DND-41 (cell line): Measurements from ENCODE around the gene TCF7L1.

Experiments used
- ATAC-seq: fragments of 200-7000 bp; cut with Tn5 transposase; 3 replicates; pipeline ENCODE4 v1.9.1; 2021; ENCODE audit warnings: low read depth; ENCODE audit not compliant: insufficient read depth
- DNase-seq: peaks from one replicate; pipeline ENCODE4 v3.0.0-alpha.2; 2020
- H2AFZ ChIP-seq: 2 replicates; pipeline ENCODE4 v1.6.0; 2012; ENCODE audit warnings: low read depth, low read length
- H3K27ac ChIP-seq: 2 replicates; pipeline ENCODE4 v1.5.1; 2012; ENCODE audit warnings: low read length, inconsistent platforms
- H3K27me3 ChIP-seq: fragments of 200-600 bp; sonication (generic); 2 replicates; pipeline ENCODE4 v1.6.0; 2012; ENCODE audit warnings: low read length, mild to moderate bottlenecking, inconsistent platforms; ENCODE audit not compliant: insufficient read depth, poor library complexity
- H3K36me3 ChIP-seq: 2 replicates; pipeline ENCODE4 v1.5.1; 2012; ENCODE audit warnings: low read length, inconsistent platforms; ENCODE audit not compliant: insufficient read depth
- H3K4me1 ChIP-seq: 2 replicates; pipeline ENCODE4 v1.5.1; 2012; ENCODE audit warnings: mild to moderate bottlenecking, low read length; ENCODE audit not compliant: insufficient read depth
- H3K4me2 ChIP-seq: 2 replicates; pipeline ENCODE4 v1.6.0; 2012; ENCODE audit warnings: mild to moderate bottlenecking, moderate library complexity, low read length, inconsistent platforms; ENCODE audit not compliant: insufficient read depth
- H3K4me3 ChIP-seq, 2 experiments: fragments of 200-600 bp in 1 of 2; shearing (Covaris generic) in 1 of 2; 2 replicates each; pipeline ENCODE4 v1.5.1; 2012 to 2016; ENCODE audit warnings: inconsistent platforms in 2 of 2, low read length in 2 of 2, mild to moderate bottlenecking in 2 of 2, low read depth in 1 of 2, moderate library complexity in 1 of 2
- H3K79me2 ChIP-seq: 2 replicates; pipeline ENCODE4 v1.6.0; 2012; ENCODE audit warnings: low read length, inconsistent platforms; ENCODE audit not compliant: insufficient read depth
- H3K9ac ChIP-seq: 2 replicates; pipeline ENCODE4 v1.6.0; 2012; ENCODE audit warnings: low read depth, mild to moderate bottlenecking, inconsistent platforms, low read length, moderate library complexity
- H3K9me3 ChIP-seq: 2 replicates; pipeline ENCODE4 v1.5.1; 2012; ENCODE audit warnings: low read length, moderate library complexity, mild to moderate bottlenecking, inconsistent platforms; ENCODE audit not compliant: insufficient read depth, severe bottlenecking
- H4K20me1 ChIP-seq: 2 replicates; pipeline ENCODE4 v1.6.0; 2012; ENCODE audit warnings: low read length; ENCODE audit not compliant: insufficient read depth
- EZH2 ChIP-seq: IDR thresholded peaks from 3 replicates; pipeline ENCODE4 v1.6.1; 2012; ENCODE audit warnings: borderline replicate concordance, low read depth, mild to moderate bottlenecking, moderate library complexity, low read length, inconsistent platforms; ENCODE audit not compliant: severe bottlenecking
- TF ChIP-seq, protein P1 (sequence below): IDR thresholded peaks from 2 replicates; pipeline ENCODE4 v1.5.1; 2012; ENCODE audit warnings: borderline replicate concordance, low read length, moderate library complexity, mild to moderate bottlenecking; ENCODE audit not compliant: poor library complexity, severe bottlenecking; ENCODE audit errors: extremely low read depth

Gene TCF7L1

DNA sequence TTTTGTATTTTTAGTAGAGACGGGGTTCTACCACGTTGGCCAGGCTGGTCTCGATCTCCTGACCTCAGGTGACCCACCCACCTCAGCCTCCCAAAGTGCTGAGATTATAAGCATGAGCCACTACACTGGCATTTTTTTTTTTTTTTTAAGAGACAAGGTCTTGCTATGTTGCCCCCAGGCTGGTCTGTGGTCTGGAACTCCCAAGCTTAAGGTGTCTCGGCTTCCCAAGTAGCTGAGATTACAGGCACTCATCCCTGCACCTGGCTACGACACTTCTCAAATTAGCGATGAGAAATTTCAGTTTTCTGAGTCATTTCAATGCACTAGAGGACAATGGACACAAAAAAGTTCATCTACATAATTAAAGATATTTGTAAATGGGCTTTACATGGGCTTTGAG is 36.6 kb upstream of the TCF7L1 start:
- no peak for ATAC-seq
- H3K79me2 ChIP-seq = no peaks in the 10 kb centered on the region
- no peaks in the 10 kb centered on the region for H3K27me3 ChIP-seq
- no peaks in the 10 kb centered on the region for H3K36me3 ChIP-seq
- no peak overlapping the region for H3K4me2 ChIP-seq
- H3K9ac ChIP-seq = no peak overlapping the region
- no peak for DNase-seq
- no peak overlapping the region for H3K4me3 ChIP-seq
- no peak overlapping the region for H2AFZ ChIP-seq
- no peaks in the 10 kb centered on the region for H3K9me3 ChIP-seq
- no peaks in the 10 kb centered on the region for H3K4me1 ChIP-seq
- TF ChIP-seq EZH2 = no peak
- TF ChIP-seq, protein P1, sequence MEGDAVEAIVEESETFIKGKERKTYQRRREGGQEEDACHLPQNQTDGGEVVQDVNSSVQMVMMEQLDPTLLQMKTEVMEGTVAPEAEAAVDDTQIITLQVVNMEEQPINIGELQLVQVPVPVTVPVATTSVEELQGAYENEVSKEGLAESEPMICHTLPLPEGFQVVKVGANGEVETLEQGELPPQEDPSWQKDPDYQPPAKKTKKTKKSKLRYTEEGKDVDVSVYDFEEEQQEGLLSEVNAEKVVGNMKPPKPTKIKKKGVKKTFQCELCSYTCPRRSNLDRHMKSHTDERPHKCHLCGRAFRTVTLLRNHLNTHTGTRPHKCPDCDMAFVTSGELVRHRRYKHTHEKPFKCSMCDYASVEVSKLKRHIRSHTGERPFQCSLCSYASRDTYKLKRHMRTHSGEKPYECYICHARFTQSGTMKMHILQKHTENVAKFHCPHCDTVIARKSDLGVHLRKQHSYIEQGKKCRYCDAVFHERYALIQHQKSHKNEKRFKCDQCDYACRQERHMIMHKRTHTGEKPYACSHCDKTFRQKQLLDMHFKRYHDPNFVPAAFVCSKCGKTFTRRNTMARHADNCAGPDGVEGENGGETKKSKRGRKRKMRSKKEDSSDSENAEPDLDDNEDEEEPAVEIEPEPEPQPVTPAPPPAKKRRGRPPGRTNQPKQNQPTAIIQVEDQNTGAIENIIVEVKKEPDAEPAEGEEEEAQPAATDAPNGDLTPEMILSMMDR = no peak
- H3K27ac ChIP-seq = no peak overlapping the region
- H4K20me1 ChIP-seq = no peaks in the 10 kb centered on the region

DNA sequence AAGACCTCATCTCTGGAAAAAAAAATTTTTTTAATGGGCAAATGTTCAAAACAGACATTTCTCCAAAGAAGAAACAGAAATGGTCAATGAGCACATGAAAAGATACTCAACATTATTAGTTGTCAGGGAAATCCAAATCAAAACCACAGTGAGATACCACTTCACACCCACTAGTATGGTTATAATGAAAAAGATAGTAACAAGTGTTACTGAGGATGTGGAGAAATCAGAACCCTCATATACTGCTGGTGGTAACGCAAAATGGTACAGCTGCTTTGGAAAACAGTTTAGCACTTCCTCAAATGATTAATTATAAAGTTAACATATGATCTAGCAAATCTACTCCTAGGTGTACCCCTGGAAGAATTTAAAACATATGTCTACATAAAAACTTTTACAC is 29.0 kb upstream of the TCF7L1 start:
- Histone ChIP-seq H3K9ac (no peak overlapping the region), H3K27ac (no peak overlapping the region), H3K4me2 (no peak overlapping the region), H3K4me3 (no peak overlapping the region), H3K36me3 (no peaks in the 10 kb centered on the region), H4K20me1 (no peaks in the 10 kb centered on the region), H3K4me1 (no peaks in the 10 kb centered on the region), H3K27me3 (peaks cover 7% of the 10 kb centered on the region), H3K79me2 (no peaks in the 10 kb centered on the region), H2AFZ (no peak overlapping the region), H3K9me3 (no peaks in the 10 kb centered on the region)
- no peak for DNase-seq
- ATAC-seq = no peak
- no peak for TF ChIP-seq EZH2
- TF ChIP-seq, protein P1 = no peak

- H3K27me3 ChIP-seq = peaks cover 7% of the 10 kb centered on the region
- no peak for DNase-seq
- H3K79me2 ChIP-seq = no peaks in the 10 kb centered on the region
- no peaks in the 10 kb centered on the region for H3K36me3 ChIP-seq
- H3K4me1 ChIP-seq = no peaks in the 10 kb centered on the region
- no peak overlapping the region for H3K27ac ChIP-seq
- no peak for ATAC-seq
- no peaks in the 10 kb centered on the region for H3K9me3 ChIP-seq
- H3K4me3 ChIP-seq = no peak overlapping the region
- H2AFZ ChIP-seq = no peak overlapping the region
- H3K9ac ChIP-seq = no peak overlapping the region
- no peaks in the 10 kb centered on the region for H4K20me1 ChIP-seq
- TF ChIP-seq EZH2 = no peak
- TF ChIP-seq, protein P1 = no peak
- no peak overlapping the region for H3K4me2 ChIP-seq
These were observed 26.6 kb upstream of the TCF7L1 start for GRCh38 chr2:85106489-85107180.
